Measurements from ENCODE around the gene C9orf85. TPM values are rescaled to one million over a fixed set of nuclear protein-coding genes. Genes with fewer than 3 reads are reported as not detected.

Gene C9orf85
- polyA plus RNA-seq, 1 donor from 2014 or later = 20.3 TPM

DNA sequence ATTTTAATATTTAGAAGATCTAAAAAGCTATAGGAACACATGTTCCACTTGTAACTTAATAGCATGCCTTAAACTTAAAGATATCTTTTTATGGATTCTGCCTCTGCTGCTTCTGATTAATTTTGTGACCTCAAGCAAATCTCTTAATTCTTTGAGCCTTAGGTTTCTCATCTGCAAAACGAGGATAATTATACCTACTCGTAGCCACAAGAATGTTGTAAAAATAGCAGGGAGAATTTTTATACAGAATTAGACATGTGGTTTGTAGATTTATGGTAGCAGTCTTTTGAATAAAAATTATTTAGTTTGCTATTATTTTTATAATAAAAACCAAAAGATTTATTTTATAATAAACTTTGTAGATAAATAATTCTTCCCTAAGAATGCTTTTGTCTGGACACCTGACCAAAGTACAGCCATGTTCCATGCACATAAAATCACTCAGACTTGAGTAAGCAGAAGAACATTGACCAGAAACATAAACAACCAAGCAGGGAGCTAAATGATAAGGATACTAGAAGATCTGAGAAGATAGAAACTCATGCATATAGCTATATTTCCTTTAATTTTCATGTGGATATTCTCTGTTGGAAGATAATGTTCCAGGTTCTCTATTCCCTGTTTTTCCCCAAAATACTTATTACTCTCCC, 18.5 kb downstream of the C9orf85 start:
- Histone ChIP-seq H4K20me1 (ENCODE audit: insufficient read depth) (no peaks in the 10 kb centered on the region), H3K27ac (ENCODE audit: low read length) (no peak overlapping the region), H3K9ac (ENCODE audit: low read length) (no peak overlapping the region), H3K79me2 (replicated peaks; ENCODE audit: insufficient read depth, low read length) (no peaks in the 10 kb centered on the region), H3K4me3 (ENCODE audit: low read length) (no peak overlapping the region), H3K27me3 (ENCODE audit: insufficient read depth, low read depth, low read length) (no peaks in the 10 kb centered on the region), H3K9me3 (ENCODE audit: low read length) (no peaks in the 10 kb centered on the region), H3K4me2 (ENCODE audit: low read length) (no peak overlapping the region), H2AFZ (ENCODE audit: low read depth, low read length) (no peak overlapping the region), H3F3A (ENCODE audit: insufficient read depth, low read length, poor library complexity, severe bottlenecking) (no peaks in the 10 kb centered on the region), H3K9me2 (ENCODE audit: insufficient read depth, low read length) (no peaks in the 10 kb centered on the region), H3K36me3 (ENCODE audit: insufficient read depth, low read length) (no peaks in the 10 kb centered on the region)
- TF ChIP-seq TAF1 (IDR thresholded peaks at IDR 0.05; ENCODE audit: low read depth) (no peak), POLR2AphosphoS5 (IDR thresholded peaks at IDR 0.05) (no peak), EP300 (conservative IDR thresholded peaks at IDR 0.05; ENCODE audit: poor library complexity, severe bottlenecking) (no peak), EZH2 (IDR thresholded peaks at IDR 0.05; ENCODE audit: borderline replicate concordance, insufficient read depth, low read length, poor library complexity, severe bottlenecking) (no peak), MXI1 (conservative IDR thresholded peaks at IDR 0.05; ENCODE audit: poor library complexity, severe bottlenecking) (no peak), SMC3 (conservative IDR thresholded peaks at IDR 0.05; ENCODE audit: poor library complexity) (no peak), RAD21 (conservative IDR thresholded peaks at IDR 0.05) (no peak)
- TF ChIP-seq, protein P1, sequence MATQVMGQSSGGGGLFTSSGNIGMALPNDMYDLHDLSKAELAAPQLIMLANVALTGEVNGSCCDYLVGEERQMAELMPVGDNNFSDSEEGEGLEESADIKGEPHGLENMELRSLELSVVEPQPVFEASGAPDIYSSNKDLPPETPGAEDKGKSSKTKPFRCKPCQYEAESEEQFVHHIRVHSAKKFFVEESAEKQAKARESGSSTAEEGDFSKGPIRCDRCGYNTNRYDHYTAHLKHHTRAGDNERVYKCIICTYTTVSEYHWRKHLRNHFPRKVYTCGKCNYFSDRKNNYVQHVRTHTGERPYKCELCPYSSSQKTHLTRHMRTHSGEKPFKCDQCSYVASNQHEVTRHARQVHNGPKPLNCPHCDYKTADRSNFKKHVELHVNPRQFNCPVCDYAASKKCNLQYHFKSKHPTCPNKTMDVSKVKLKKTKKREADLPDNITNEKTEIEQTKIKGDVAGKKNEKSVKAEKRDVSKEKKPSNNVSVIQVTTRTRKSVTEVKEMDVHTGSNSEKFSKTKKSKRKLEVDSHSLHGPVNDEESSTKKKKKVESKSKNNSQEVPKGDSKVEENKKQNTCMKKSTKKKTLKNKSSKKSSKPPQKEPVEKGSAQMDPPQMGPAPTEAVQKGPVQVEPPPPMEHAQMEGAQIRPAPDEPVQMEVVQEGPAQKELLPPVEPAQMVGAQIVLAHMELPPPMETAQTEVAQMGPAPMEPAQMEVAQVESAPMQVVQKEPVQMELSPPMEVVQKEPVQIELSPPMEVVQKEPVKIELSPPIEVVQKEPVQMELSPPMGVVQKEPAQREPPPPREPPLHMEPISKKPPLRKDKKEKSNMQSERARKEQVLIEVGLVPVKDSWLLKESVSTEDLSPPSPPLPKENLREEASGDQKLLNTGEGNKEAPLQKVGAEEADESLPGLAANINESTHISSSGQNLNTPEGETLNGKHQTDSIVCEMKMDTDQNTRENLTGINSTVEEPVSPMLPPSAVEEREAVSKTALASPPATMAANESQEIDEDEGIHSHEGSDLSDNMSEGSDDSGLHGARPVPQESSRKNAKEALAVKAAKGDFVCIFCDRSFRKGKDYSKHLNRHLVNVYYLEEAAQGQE (IDR thresholded peaks at IDR 0.05; ENCODE audit: borderline replicate concordance) = no peak
- TF ChIP-seq, protein P2, sequence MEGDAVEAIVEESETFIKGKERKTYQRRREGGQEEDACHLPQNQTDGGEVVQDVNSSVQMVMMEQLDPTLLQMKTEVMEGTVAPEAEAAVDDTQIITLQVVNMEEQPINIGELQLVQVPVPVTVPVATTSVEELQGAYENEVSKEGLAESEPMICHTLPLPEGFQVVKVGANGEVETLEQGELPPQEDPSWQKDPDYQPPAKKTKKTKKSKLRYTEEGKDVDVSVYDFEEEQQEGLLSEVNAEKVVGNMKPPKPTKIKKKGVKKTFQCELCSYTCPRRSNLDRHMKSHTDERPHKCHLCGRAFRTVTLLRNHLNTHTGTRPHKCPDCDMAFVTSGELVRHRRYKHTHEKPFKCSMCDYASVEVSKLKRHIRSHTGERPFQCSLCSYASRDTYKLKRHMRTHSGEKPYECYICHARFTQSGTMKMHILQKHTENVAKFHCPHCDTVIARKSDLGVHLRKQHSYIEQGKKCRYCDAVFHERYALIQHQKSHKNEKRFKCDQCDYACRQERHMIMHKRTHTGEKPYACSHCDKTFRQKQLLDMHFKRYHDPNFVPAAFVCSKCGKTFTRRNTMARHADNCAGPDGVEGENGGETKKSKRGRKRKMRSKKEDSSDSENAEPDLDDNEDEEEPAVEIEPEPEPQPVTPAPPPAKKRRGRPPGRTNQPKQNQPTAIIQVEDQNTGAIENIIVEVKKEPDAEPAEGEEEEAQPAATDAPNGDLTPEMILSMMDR (IDR thresholded peaks at IDR 0.05; ENCODE audit: poor library complexity, severe bottlenecking) = no peak

DNA sequence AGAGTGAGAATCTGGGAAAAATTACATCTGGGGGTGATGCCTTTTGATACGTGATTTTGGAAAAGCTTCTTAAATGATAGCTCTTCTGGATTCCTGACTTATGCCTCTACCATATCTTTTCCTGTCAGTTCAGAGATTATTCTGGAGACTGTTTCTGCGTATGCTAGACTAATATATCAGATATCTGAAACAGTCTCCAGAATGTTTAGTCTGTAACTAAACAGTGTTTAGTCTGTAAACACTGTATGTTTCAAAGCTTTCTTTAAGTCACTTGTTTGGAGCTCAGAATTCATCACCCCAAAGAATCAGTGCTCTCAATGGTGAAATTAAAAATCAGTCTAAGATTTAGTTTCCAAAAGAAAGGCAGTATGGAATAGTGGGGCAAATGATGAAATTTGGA, 19.7 kb downstream of the C9orf85 start:
- TF ChIP-seq MXI1 (conservative IDR thresholded peaks at IDR 0.05; ENCODE audit: poor library complexity, severe bottlenecking) (no peak), RAD21 (conservative IDR thresholded peaks at IDR 0.05) (no peak), POLR2AphosphoS5 (IDR thresholded peaks at IDR 0.05) (no peak), TAF1 (IDR thresholded peaks at IDR 0.05; ENCODE audit: low read depth) (no peak), SMC3 (conservative IDR thresholded peaks at IDR 0.05; ENCODE audit: poor library complexity) (no peak), EP300 (conservative IDR thresholded peaks at IDR 0.05; ENCODE audit: poor library complexity, severe bottlenecking) (no peak), EZH2 (IDR thresholded peaks at IDR 0.05; ENCODE audit: borderline replicate concordance, insufficient read depth, low read length, poor library complexity, severe bottlenecking) (no peak)
- TF ChIP-seq, protein P1 (IDR thresholded peaks at IDR 0.05; ENCODE audit: borderline replicate concordance) = no peak
- TF ChIP-seq, protein P2 (IDR thresholded peaks at IDR 0.05; ENCODE audit: poor library complexity, severe bottlenecking) = no peak
- Histone ChIP-seq H3K36me3 (ENCODE audit: insufficient read depth, low read length) (no peaks in the 10 kb centered on the region), H3K4me2 (ENCODE audit: low read length) (no peak overlapping the region), H3K27me3 (ENCODE audit: insufficient read depth, low read depth, low read length) (no peaks in the 10 kb centered on the region), H3K79me2 (replicated peaks; ENCODE audit: insufficient read depth, low read length) (no peaks in the 10 kb centered on the region), H3K27ac (ENCODE audit: low read length) (no peak overlapping the region), H2AFZ (ENCODE audit: low read depth, low read length) (no peak overlapping the region), H3K9me2 (ENCODE audit: insufficient read depth, low read length) (no peaks in the 10 kb centered on the region), H3K4me3 (ENCODE audit: low read length) (no peak overlapping the region), H3F3A (ENCODE audit: insufficient read depth, low read length, poor library complexity, severe bottlenecking) (no peaks in the 10 kb centered on the region), H3K9me3 (ENCODE audit: low read length) (no peaks in the 10 kb centered on the region), H3K9ac (ENCODE audit: low read length) (no peak overlapping the region), H4K20me1 (ENCODE audit: insufficient read depth) (no peaks in the 10 kb centered on the region)

Measured in neural cell (in vitro differentiated cells).